Kidney (tissue), 14 donors: ENCODE measurements around the gene RNGTT. TPM values are rescaled to one million over a fixed set of nuclear protein-coding genes. Genes with fewer than 3 reads are reported as not detected.
"Not testable (repeated sequence)": the region's sequence is repeated elsewhere in the genome, so short reads cannot be mapped to it uniquely, and the experiment has no call there.

Experiments
- DNase-seq, 5 donors: peaks; one replicate each; pipeline ENCODE4 v3.0.0-alpha.2; 2013 to 2020
- FAIRE-seq: peaks from 2 replicates; lab custom pipeline; 2012; peaks lifted over from hg19 to GRCh38; lab: Jason Lieb, UNC
- H3K27ac ChIP-seq, 2 donors: one replicate each; pipeline ENCODE4 v1.7.0; 2013; ENCODE audit warnings: low read depth in 2 of 2, low read length in 2 of 2, inconsistent platforms in 1 of 2
- H3K27me3 ChIP-seq: one replicate; pipeline ENCODE4 v1.7.1; 2013; ENCODE audit warnings: low read length, inconsistent platforms; ENCODE audit not compliant: control insufficient read depth, insufficient read depth
- H3K36me3 ChIP-seq, 3 donors: one replicate each; pipeline versions ENCODE4 v1.7.0 to v1.7.1; 2013; ENCODE audit warnings: low read length in 3 of 3, control low read depth in 1 of 3, inconsistent platforms in 1 of 3; ENCODE audit not compliant: insufficient read depth in 3 of 3, control insufficient read depth in 2 of 3
- H3K4me1 ChIP-seq, 3 donors: one replicate each; pipeline versions ENCODE4 v1.7.0 to v1.7.1; 2013; ENCODE audit warnings: low read length in 3 of 3, inconsistent platforms in 1 of 3, low read depth in 1 of 3; ENCODE audit not compliant: control insufficient read depth in 2 of 3, insufficient read depth in 2 of 3
- H3K4me3 ChIP-seq, 3 donors: one replicate each; pipeline versions ENCODE4 v1.7.0 to v1.8.1; 2013; ENCODE audit warnings: low read length in 3 of 3, control low read depth in 1 of 3, inconsistent platforms in 1 of 3
- H3K9ac ChIP-seq, 3 donors: one replicate each; pipeline versions ENCODE4 v1.7.0 to v1.7.1; 2013; ENCODE audit warnings: low read length in 3 of 3, control low read depth in 1 of 3, inconsistent platforms in 1 of 3
- H3K9me3 ChIP-seq, 3 donors: one replicate each; pipeline versions ENCODE4 v1.7.0 to v1.7.1; 2013; ENCODE audit warnings: low read length in 3 of 3, control low read depth in 1 of 3, inconsistent platforms in 1 of 3; ENCODE audit not compliant: control insufficient read depth in 2 of 3, insufficient read depth in 1 of 3
- CTCF ChIP-seq: IDR thresholded peaks from 3 replicates; pipeline ENCODE4 v1.5.1; 2012; ENCODE audit warnings: mild to moderate bottlenecking, moderate library complexity, borderline replicate concordance; ENCODE audit not compliant: insufficient read depth; ENCODE audit errors: extremely low read depth
- intact Hi-C: fragments of 100-400 bp; cut with DNase I; formaldehyde crosslinking; loops from one replicate; pipeline ENCODE4 v1.11.1; 2022
- polyA plus RNA-seq: library from polyadenylated mRNA; stranded (reverse); fragments of 350-450 nt; fragmentation: Illumina TruSeq; extraction: RNeasy Lipid Tissue Mini Kit (QIAGEN cat#74804); gene quantifications from one replicate; pipeline ENCODE4 v1.2.3, GENCODE V29; 2014; ENCODE audit warnings: low read depth, low replicate concordance; ENCODE audit not compliant: insufficient read depth
- total RNA-seq: library from RNA; stranded (reverse); fragmentation: NEBNext Ultra II Directional; extraction: Animal tissue kit (Norgen Biotek cat#: 25700); gene quantifications from one replicate; pipeline ENCODE4 v1.2.1, GENCODE V29; 2021
- donor health status: control.
- donor health status: control.
- donor health status: control.
- donor health status: control.
- donor health status: control.
- donor health status: DM: yes; HTN: yes; CAD: no.
- donor health status: Normal renal cell carcinoma (clear cell type).

The RNGTT gene
- total and polyA plus RNA-seq, 2 donors from 2014 or later: 5.4 to 13.8 TPM

- Histone ChIP-seq H3K36me3 (no peaks in the 10 kb centered on the region), H3K27me3 (no peaks in the 10 kb centered on the region), H3K4me3 (no peak overlapping the region), H3K9ac (no peak overlapping the region), H3K9me3 (peaks cover 0 to 6% (median 0%) of the 10 kb centered on the region in 3 donors), H3K27ac (no peak overlapping the region), H3K4me1 (no peaks in the 10 kb centered on the region)
- DNase-seq (no peak), FAIRE-seq (no peak)
- no peak for TF ChIP-seq CTCF
- intact Hi-C loops: no loop called here
Measured at GRCh38 chr6:88970301-88970700, 6.9 kb upstream of the RNGTT start.

GRCh38 chr6:88969255-88969654 lies 5.8 kb upstream of the RNGTT start:
- H3K4me1 ChIP-seq, H3K36me3 ChIP-seq, intact Hi-C loops, FAIRE-seq, H3K9ac ChIP-seq, DNase-seq, H3K27ac ChIP-seq, H3K4me3 ChIP-seq, H3K9me3 ChIP-seq, H3K27me3 ChIP-seq: not testable (repeated sequence)

GRCh38 chr6:88967891-88968290 lies 4.5 kb upstream of the RNGTT start:
- DNase-seq (no peak), FAIRE-seq (no peak)
- Histone ChIP-seq H3K36me3 (no peaks in the 10 kb centered on the region), H3K4me1 (peaks cover 0 to 7% (median 0%) of the 10 kb centered on the region in 3 donors), H3K9ac (no peak overlapping the region), H3K27me3 (no peaks in the 10 kb centered on the region), H3K27ac (no peak overlapping the region), H3K4me3 (no peak overlapping the region), H3K9me3 (peaks cover 0 to 6% (median 0%) of the 10 kb centered on the region in 3 donors)
- intact Hi-C loops: no loop called here
- TF ChIP-seq CTCF: no peak

GRCh38 chr6:88965691-88966090 lies 2.3 kb upstream of the RNGTT start:
- Histone ChIP-seq H3K9me3 (peaks cover 0 to 6% (median 0%) of the 10 kb centered on the region in 3 donors), H3K4me3 (no peak overlapping the region), H3K27me3 (no peaks in the 10 kb centered on the region), H3K9ac (no peak overlapping the region), H3K4me1 (peaks cover 0 to 11% (median 0%) of the 10 kb centered on the region in 3 donors), H3K36me3 (no peaks in the 10 kb centered on the region), H3K27ac (no peak overlapping the region)
- no peak for TF ChIP-seq CTCF
- no peak for FAIRE-seq
- no peak for DNase-seq
- intact Hi-C loops: no loop called here
